ENCODE measurements around the gene C1orf87. TPM values are rescaled to one million over a fixed set of nuclear protein-coding genes. Genes with fewer than 3 reads are reported as not detected.

Gene C1orf87
- total and polyA plus RNA-seq, 2 donors from 2014 or later: 0.38 to 0.45 TPM

- Histone ChIP-seq H3K4me1 (ENCODE audit: control insufficient read depth in 2 of 3, insufficient read depth in 2 of 3, low read depth in 1 of 3, low read length in 3 of 3) (no peaks in the 10 kb centered on the region), H3K4me3 (ENCODE audit: low read length in 3 of 3) (no peak overlapping the region), H3K27me3 (ENCODE audit: control insufficient read depth, insufficient read depth, low read length) (no peaks in the 10 kb centered on the region), H3K27ac (ENCODE audit: low read depth in 2 of 2, low read length in 2 of 2) (no peak overlapping the region), H3K9me3 (ENCODE audit: control insufficient read depth in 2 of 3, insufficient read depth in 1 of 3, low read length in 3 of 3) (no peaks in the 10 kb centered on the region), H3K36me3 (ENCODE audit: control insufficient read depth in 2 of 3, insufficient read depth in 3 of 3, low read length in 3 of 3) (no peaks in the 10 kb centered on the region), H3K9ac (ENCODE audit: low read length in 3 of 3) (no peak overlapping the region)
- DNase-seq (no peak), FAIRE-seq (no peak)
- no peak for TF ChIP-seq CTCF (IDR thresholded peaks at IDR 0.05; ENCODE audit: borderline replicate concordance, extremely low read depth, insufficient read depth)
- intact Hi-C loops (cut with DNase I): no loop called here
These were observed 35.9 kb downstream of the C1orf87 start for GRCh38 chr1:60037669-60038068.

- Histone ChIP-seq H3K9ac (ENCODE audit: low read length in 3 of 3) (no peak overlapping the region), H3K4me1 (ENCODE audit: control insufficient read depth in 2 of 3, insufficient read depth in 2 of 3, low read depth in 1 of 3, low read length in 3 of 3) (no peaks in the 10 kb centered on the region), H3K4me3 (ENCODE audit: low read length in 3 of 3) (no peak overlapping the region), H3K27me3 (ENCODE audit: control insufficient read depth, insufficient read depth, low read length) (no peaks in the 10 kb centered on the region), H3K27ac (ENCODE audit: low read depth in 2 of 2, low read length in 2 of 2) (no peak overlapping the region), H3K9me3 (ENCODE audit: control insufficient read depth in 2 of 3, insufficient read depth in 1 of 3, low read length in 3 of 3) (no peaks in the 10 kb centered on the region), H3K36me3 (ENCODE audit: control insufficient read depth in 2 of 3, insufficient read depth in 3 of 3, low read length in 3 of 3) (no peaks in the 10 kb centered on the region)
- TF ChIP-seq CTCF (IDR thresholded peaks at IDR 0.05; ENCODE audit: borderline replicate concordance, extremely low read depth, insufficient read depth): no peak
- FAIRE-seq (no peak), DNase-seq (no peak)
- intact Hi-C loops (cut with DNase I): no loop called here
These were observed 36.6 kb downstream of the C1orf87 start for GRCh38 chr1:60036856-60037460.

- intact Hi-C loops (cut with DNase I): no loop called here
- Histone ChIP-seq H3K4me3 (ENCODE audit: low read length in 3 of 3) (no peak overlapping the region), H3K9me3 (ENCODE audit: control insufficient read depth in 2 of 3, insufficient read depth in 1 of 3, low read length in 3 of 3) (no peaks in the 10 kb centered on the region), H3K27me3 (ENCODE audit: control insufficient read depth, insufficient read depth, low read length) (no peaks in the 10 kb centered on the region), H3K9ac (ENCODE audit: low read length in 3 of 3) (no peak overlapping the region), H3K36me3 (ENCODE audit: control insufficient read depth in 2 of 3, insufficient read depth in 3 of 3, low read length in 3 of 3) (no peaks in the 10 kb centered on the region), H3K27ac (ENCODE audit: low read depth in 2 of 2, low read length in 2 of 2) (no peak overlapping the region), H3K4me1 (ENCODE audit: control insufficient read depth in 2 of 3, insufficient read depth in 2 of 3, low read depth in 1 of 3, low read length in 3 of 3) (no peaks in the 10 kb centered on the region)
- FAIRE-seq: no peak
- TF ChIP-seq CTCF (IDR thresholded peaks at IDR 0.05; ENCODE audit: borderline replicate concordance, extremely low read depth, insufficient read depth): no peak
- no peak for DNase-seq
These were observed 37.6 kb downstream of the C1orf87 start for GRCh38 chr1:60035921-60036320.

GRCh38 chr1:60034999-60035398, 38.6 kb downstream of the C1orf87 start:
- intact Hi-C loops (cut with DNase I): no loop called here
- Histone ChIP-seq H3K4me3 (ENCODE audit: low read length in 3 of 3) (no peak overlapping the region), H3K9ac (ENCODE audit: low read length in 3 of 3) (no peak overlapping the region), H3K4me1 (ENCODE audit: control insufficient read depth in 2 of 3, insufficient read depth in 2 of 3, low read depth in 1 of 3, low read length in 3 of 3) (no peaks in the 10 kb centered on the region), H3K27ac (ENCODE audit: low read depth in 2 of 2, low read length in 2 of 2) (no peak overlapping the region), H3K27me3 (ENCODE audit: control insufficient read depth, insufficient read depth, low read length) (no peaks in the 10 kb centered on the region), H3K9me3 (ENCODE audit: control insufficient read depth in 2 of 3, insufficient read depth in 1 of 3, low read length in 3 of 3) (no peaks in the 10 kb centered on the region), H3K36me3 (ENCODE audit: control insufficient read depth in 2 of 3, insufficient read depth in 3 of 3, low read length in 3 of 3) (no peaks in the 10 kb centered on the region)
- no peak for FAIRE-seq
- DNase-seq: no peak
- no peak for TF ChIP-seq CTCF (IDR thresholded peaks at IDR 0.05; ENCODE audit: borderline replicate concordance, extremely low read depth, insufficient read depth)
